Choroid plexus epithelial cell (primary cell): Measurements from ENCODE around the gene KASH5.
A peak's percentile ranks its signal among the peaks of the same experiment; 100 is the strongest.

ENCODE experiments used
- DNase-seq: peaks from one replicate; pipeline ENCODE4 v3.0.0-alpha.2; 2010; ENCODE audit warnings: low read depth
- H3K4me3 ChIP-seq: 2 replicates; pipeline ENCODE4 v1.5.1; 2011; ENCODE audit warnings: low read depth, mild to moderate bottlenecking, control low read depth, low read length, moderate library complexity
- CTCF ChIP-seq: conservative IDR thresholded peaks from 2 replicates; pipeline ENCODE4 v1.5.1; 2011; ENCODE audit warnings: low read depth, mild to moderate bottlenecking, control low read depth, inconsistent platforms, low read length, moderate library complexity

KASH5 gene

GRCh38 chr19:49387936-49388372, at the start of gene KASH5:
TSS of gene KASH5 (plus strand) at chr19:49388249. CDS start at chr19:49390884, 2,635 bp downstream.
- no peak for TF ChIP-seq CTCF
- peak; percentile 57 for DNase-seq
- no peak within 1 kb of the TSS for H3K4me3 ChIP-seq

GRCh38 chr19:49338691-49339300, 49.3 kb upstream of the KASH5 start:
- TF ChIP-seq CTCF: no peak
- DNase-seq: peak; percentile 66
- H3K4me3 ChIP-seq: peak overlapping the region; percentile 50

GRCh38 chr19:49339301-49340068, 48.6 kb upstream of the KASH5 start:
- TF ChIP-seq CTCF: no peak

GRCh38 chr19:49340069-49340864, 47.8 kb upstream of the KASH5 start:
- peak overlapping the region; percentile 50 for H3K4me3 ChIP-seq
- peak; percentile 50 for DNase-seq

More at GRCh38 chr19:49339301-49340068, 48.6 kb upstream of the KASH5 start:
- peak overlapping the region; percentile 50 for H3K4me3 ChIP-seq
- DNase-seq: peak; percentile 95

GRCh38 chr19:49340865-49341718, 47.0 kb upstream of the KASH5 start:
- no peak for TF ChIP-seq CTCF
- DNase-seq: no peak

More at GRCh38 chr19:49340069-49340864, 47.8 kb upstream of the KASH5 start:
- TF ChIP-seq CTCF: no peak

GRCh38 chr19:49342291-49342721, 45.7 kb upstream of the KASH5 start:
- TF ChIP-seq CTCF: no peak
- no peak overlapping the region for H3K4me3 ChIP-seq
- DNase-seq: no peak

More at GRCh38 chr19:49340865-49341718, 47.0 kb upstream of the KASH5 start:
- no peak overlapping the region for H3K4me3 ChIP-seq
